Neural cell (in vitro differentiated cells): ENCODE results near the gene TRMT10B.

Experiments
- CTCF ChIP-seq: fragments of 450-650 bp; IDR thresholded peaks from 2 replicates; pipeline ENCODE4 v1.5.1; 2014; ENCODE audit warnings: antibody characterized with exemption, mild to moderate bottlenecking, moderate library complexity; ENCODE audit not compliant: poor library complexity, severe bottlenecking
- EP300 ChIP-seq: fragments of 450-650 bp; conservative IDR thresholded peaks from 2 replicates; pipeline ENCODE4 v1.6.1; 2014; ENCODE audit warnings: antibody characterized with exemption, mild to moderate bottlenecking, moderate library complexity; ENCODE audit not compliant: poor library complexity, severe bottlenecking
- EZH2 ChIP-seq: fragments of 200-600, 300-800 bp; shearing (Covaris generic), sonication (generic); IDR thresholded peaks from 2 replicates; pipeline ENCODE4 v1.6.1; 2014; ENCODE audit warnings: antibody characterized with exemption, low read length, borderline replicate concordance, mild to moderate bottlenecking; ENCODE audit not compliant: insufficient read depth, poor library complexity, severe bottlenecking
- MXI1 ChIP-seq: fragments of 450-650 bp; conservative IDR thresholded peaks from 2 replicates; pipeline ENCODE4 v1.6.1; 2014; ENCODE audit warnings: antibody characterized with exemption, mild to moderate bottlenecking; ENCODE audit not compliant: poor library complexity, severe bottlenecking
- POLR2AphosphoS5 ChIP-seq: IDR thresholded peaks from 2 replicates; pipeline ENCODE4 v1.6.1; 2012
- RAD21 ChIP-seq: fragments of 450-650 bp; conservative IDR thresholded peaks from 2 replicates; pipeline ENCODE4 v1.6.1; 2014; ENCODE audit warnings: antibody characterized with exemption, mild to moderate bottlenecking, moderate library complexity
- REST ChIP-seq: IDR thresholded peaks from 2 replicates; pipeline ENCODE4 v1.6.1; 2012; ENCODE audit warnings: borderline replicate concordance
- TAF1 ChIP-seq: IDR thresholded peaks from 2 replicates; pipeline ENCODE4 v1.6.1; 2012; ENCODE audit warnings: low read depth

GRCh38 chr9:37715991-37716505, 37.6 kb upstream of the TRMT10B start:
- TF ChIP-seq CTCF (no peak), TAF1 (no peak), POLR2AphosphoS5 (no peak), EZH2 (no peak), EP300 (no peak), REST (no peak), MXI1 (no peak), RAD21 (no peak)
